IPS-NIHi11 (cell line): ENCODE data around the gene MRPL16.
A peak's percentile ranks its signal among the peaks of the same experiment; 100 is the strongest.
"Not testable (repeated sequence)": the region's sequence is repeated elsewhere in the genome, so short reads cannot be mapped to it uniquely, and the experiment has no call there.

Experiments used
- DNase-seq: peaks from one replicate; pipeline ENCODE4 v3.0.0; 2012; ENCODE audit warnings: mixed read lengths, low spot score

Gene MRPL16

DNA sequence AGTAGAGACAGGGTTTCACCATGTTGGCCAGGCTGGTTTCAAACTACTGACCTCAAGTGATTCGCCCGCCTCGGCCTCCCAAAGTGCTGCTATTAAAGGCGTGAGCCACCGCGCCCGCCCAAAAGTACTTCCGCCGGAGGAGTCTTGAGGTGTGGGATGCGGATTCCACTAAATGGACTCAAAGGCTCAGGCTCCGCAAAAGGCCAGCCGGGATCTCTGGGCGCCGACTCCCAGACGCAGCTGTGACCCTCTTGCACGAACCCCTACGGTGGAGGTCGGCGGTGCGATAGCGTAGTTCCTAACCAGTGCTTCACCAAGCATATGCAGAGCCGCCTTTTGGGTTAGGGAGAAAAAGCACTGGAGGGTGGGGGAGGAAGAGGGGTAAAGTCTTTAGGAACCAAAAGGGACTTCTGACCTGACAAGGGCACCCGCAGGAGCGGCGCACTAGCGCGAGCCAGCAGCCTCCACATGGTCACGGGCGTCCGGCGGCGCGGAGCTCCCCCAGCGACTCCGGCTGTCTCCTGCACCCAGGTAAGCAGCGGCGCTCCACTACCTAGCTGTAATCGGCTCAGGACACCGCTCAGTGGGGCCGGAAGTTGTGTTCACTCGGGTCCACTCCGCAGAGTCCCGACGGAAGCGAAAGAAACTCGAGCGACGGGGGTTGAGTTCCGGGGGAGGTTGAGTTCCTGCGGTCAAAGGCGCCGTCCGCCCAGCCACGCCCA lies at the start of gene MRPL16:
TSS of gene MRPL16 (minus strand) at position 590 of the 722 bp plus-strand sequence. CDS start at position 470, 120 bp downstream.
- peak; percentile 90 for DNase-seq

DNA sequence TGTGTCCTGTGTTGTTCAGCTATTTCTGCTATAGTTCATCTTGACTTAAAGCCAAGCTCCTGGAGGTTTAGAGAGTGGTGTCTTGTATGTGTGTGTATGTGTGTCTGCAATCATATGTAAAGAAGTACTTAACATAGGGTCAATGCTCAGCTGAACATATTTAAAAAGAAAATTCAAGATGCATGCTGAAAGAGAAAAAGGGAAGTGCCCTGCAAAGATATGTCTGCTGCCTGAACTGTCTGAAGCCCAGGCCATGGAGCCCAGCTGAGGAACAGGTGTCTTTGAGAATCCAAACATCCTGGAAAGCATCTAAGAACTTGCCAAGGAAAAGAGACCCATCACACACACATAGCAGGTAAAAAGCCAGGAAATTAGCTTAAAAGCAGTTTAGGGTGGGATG lies 49.1 kb upstream of the MRPL16 start:
- no peak for DNase-seq

DNA sequence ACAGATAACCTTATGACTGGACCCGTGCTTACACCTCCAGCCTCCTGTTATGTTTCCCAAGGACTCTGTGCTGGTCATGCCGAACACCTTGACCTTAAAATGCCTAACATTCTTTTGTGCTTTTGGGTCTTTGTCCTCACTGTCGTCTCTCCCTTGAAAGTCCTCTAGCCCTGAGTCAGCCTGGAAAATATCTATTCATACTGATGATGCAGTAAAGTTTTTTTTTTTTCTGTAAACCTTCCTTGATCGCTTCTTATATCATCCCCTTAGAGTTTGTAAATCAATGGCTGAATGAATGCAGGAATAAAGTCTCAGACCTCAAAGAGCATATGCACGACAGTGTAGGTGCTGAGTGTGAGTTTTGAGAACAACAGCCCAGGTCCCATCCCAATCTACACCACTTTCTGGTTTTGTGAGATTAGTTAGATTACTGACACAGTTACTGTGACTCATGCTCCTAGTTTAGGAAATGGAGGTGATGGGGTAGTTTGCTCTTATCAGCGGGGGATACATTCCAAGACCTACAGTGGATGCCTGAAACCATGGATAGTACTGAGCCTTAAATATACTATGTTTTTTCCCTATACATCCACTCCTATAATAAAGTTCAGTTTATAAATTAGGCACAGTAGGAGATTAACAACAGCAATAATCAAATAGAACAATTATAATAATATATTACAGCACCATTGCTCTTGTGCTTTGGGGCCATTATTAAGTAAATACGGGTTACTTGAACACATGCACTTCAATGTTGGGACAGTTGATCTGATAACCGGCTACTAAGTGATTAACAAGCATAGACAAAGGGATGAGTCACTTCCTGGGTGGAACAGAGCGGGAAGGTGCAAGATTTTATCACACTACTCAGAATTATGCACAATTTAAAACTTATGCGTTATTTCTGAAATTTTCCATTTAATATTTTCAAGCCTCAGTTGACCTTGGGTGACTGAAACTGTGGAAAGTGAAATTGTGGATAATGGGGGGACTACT lies 47.2 kb upstream of the MRPL16 start:
- no peak for DNase-seq

DNA sequence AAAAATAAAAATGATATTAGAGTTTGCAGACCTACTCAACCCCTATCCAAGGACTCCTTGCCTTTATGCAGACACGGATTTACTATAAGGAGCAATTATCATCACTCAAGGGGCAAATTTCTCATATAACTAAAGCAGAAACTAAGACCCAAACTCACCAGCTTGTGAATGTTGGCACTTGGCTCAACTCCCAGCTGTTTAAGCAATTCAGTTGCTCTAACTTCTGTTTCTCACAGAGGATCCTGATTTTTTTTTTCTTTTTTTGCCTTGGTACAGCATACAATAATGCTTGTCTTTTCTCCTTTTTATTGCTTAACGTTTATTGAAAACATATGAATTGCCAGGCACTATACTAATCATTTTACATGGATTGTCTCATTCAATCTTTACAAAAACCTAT lies 44.3 kb upstream of the MRPL16 start:
- no peak for DNase-seq

DNA sequence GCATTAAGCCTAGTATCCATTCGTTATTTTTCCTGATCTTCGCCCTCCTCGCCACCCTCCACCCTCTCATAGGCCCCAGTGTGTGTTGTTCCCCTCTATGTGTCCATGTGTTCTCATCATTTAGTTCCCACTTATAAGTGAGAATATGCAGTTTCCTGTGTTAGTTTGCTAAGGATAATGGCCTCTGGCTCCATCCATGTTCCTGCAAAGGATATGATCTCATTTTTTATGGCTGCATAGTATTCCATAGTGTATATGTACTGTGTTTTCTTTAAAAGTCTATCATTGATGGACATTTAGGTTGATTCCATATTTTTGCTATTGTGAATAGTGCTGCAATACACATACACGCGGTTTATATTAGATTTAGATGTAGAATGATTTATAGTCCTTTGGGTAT lies 40.8 kb upstream of the MRPL16 start:
- DNase-seq, result not testable (repeated sequence)

DNA sequence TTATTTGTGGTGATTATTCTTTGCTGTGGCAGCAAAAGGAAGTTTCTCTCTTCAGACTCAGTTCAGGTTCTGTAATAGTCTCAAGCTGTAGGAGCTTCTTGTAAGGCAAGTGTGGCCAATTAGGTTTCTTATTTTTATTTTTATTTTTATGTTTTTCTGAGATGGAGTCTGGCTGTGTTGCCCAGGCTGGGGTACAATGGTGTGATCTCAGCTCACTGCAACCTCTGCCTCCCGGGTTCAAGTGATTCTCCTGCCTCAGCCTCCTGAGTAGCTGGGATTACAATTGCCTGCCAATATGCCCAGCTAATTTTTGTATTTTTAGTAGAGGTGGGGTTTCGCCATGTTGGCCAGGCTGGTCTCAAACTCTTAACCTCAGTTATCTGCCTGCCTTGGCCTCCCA lies 39.0 kb upstream of the MRPL16 start:
- DNase-seq, result not testable (repeated sequence)

DNA sequence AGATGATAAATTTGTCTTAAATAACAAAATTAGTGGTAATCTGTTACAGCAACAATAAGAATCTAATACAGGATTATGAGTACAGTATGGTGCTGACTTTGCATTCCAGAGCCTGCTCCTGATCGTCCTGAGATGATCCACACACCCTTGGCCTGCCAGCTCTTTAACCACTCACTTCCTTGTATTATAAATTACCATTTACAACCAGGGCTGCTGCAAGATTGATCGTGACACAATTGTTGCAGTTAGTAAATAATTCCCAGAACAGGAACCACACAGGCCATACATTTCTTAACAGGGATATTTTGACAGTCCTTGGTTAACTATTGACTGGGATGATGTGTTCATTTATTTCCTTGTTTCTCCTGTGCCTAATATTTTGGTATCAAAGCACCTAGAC lies 38.6 kb upstream of the MRPL16 start:
- DNase-seq, result no peak

DNA sequence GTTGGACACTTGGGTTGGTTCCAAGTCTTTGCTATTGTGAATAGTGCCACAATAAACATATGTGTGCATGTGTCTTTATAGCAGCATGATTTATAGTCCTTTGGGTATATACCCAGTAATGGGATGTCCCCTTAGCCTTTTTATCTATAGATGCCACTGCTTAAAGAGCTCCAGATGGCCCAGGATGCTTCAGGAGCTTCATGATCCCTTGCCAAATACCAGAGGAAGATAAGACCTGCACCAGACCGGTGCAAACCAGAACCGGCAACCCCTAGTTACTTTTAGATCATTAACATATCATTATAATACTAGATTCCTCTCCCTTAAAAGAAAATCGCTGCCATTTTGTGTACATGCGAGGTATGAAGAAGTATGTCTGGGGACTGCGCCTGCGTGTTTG lies 37.9 kb upstream of the MRPL16 start:
- not testable (repeated sequence) for DNase-seq

DNA sequence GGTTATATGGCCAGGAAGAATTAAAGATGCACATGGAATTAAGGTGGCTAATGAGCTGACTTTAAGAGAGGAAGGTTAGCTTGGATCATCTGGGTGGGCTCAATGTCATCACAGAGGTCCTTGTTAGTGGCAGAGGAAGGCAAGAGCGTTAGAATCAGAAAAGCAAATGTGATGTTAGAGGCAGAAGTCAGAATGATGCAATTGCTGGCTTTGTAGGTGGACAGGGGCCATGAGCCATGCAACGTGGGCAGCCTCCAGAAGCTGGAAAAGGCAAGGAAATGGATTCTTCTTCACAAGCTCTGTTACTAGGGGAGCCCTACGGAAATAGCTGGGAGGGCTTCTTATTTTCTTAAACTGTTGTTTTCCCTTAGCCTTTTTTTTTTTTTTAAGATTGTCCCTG lies 37.0 kb upstream of the MRPL16 start:
- no peak for DNase-seq

DNA sequence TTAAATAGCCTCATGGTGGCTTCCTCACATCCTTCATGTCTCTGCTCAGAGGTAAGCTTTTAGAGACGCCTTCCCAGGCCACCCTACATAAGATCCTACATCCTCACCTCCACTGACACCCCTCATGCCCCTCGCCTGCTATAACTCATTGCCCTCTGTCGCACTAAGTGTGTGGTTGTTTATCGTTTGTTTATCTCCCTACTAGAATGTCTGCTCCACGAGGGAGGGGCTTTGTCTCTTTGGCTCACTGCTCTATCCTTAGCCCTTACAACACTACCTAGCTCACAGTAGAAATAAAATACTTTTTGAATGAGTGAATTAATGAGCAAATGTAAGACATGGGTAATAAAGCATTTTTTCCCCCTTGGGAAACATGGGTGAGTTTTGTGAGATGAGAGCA lies 36.0 kb upstream of the MRPL16 start:
- DNase-seq, result no peak

DNA sequence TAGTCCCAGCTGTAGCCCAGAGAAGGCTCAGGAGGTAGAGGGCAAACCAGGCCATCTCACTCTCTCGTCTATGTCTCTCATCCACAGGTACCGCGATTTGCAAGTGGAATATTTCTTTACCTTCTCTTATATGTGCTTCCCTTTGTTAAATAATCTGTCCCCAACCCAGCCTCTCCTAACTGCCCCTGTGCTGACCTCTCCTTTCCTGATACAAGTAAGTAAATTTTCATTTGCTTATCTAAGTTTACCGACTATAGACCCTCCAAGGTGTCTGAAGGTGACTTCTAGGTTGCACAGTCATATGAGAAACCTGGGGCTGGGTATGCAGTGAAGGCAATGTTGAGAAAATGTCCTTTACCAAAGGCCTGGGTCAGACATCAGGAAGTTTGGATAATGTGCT lies 34.8 kb upstream of the MRPL16 start, which contains the start of gene CBLIF:
TSS of gene CBLIF (minus strand) at position 101 of the 400 bp plus-strand sequence. CDS start at position 55, 46 bp downstream.
- no peak for DNase-seq

DNA sequence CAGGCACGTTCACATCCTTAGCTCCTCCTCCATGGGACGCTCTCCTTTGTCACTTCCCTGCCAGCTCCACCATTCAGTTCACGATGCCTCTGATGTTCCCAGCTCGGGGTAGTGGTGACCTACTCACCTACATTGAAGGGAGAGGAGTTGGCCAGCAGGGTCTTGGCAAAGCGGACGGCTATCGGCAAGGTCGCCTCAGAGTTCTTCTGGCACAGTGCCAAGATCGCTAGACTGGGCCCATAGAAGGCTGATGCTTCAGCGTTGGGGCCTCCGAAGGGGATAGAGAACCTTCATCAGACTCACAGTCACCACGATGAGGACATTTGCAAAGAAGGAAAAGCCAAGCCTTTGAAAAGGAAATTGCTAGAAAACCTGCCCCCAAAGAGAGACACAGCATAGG lies 31.7 kb upstream of the MRPL16 start:
- no peak for DNase-seq

DNA sequence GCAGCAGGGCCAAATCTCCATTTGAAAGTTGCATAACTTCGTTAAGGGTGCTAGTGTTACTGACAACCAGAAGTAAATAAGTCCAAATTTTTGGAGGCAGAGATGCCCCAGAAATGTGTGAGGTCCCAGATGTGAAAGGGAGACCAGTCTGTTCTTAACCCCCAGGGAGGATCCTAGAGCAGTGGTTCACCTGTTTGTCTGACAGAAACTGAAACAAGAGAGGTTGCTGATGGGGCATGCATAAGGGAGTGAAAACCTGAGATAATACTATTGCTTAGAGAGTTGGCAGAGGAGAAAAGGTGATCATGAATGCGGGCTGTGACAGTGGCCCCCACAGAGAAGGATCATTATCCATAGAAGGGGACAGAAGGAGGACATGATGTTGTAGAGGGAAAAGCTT lies 30.9 kb upstream of the MRPL16 start:
- DNase-seq, result no peak

DNA sequence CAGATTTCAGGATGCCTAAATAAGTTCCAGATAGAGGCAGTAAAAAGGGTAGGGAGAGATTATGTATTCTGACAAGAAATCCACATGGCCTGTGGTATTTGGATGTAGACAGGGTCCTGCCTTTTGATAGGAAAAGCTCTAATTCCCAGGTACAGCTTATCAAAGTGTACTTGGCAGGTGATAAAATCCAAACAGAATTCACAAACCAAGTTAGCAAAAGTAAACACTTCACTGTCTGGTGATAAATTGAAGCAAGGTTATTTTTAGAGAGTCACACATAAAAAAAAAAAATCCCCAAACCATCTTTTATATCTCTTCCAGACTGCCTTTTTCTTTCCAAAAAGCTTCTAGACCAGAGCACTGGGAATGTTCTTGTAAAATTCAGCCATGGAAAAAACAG lies 29.0 kb upstream of the MRPL16 start:
- DNase-seq, result no peak

DNA sequence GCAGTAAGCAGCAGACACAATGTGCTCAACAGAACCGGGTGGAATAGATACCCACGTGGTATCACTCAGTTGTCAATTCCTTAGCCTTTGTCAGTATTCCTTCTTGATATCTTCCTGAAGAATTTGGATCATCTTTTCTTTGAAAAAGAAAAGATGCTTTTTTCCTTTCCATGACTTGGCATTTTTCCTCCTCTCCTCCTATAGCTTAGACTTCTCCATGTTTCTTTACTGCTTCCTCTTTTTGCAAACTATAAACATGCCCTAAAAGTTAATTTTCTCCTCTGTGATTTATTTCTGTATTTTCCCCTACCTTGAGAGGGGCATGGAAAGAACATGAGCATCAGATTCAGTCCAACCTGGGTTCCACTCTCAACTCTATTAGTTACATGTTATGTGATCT lies 23.0 kb upstream of the MRPL16 start:
- DNase-seq, result no peak

DNA sequence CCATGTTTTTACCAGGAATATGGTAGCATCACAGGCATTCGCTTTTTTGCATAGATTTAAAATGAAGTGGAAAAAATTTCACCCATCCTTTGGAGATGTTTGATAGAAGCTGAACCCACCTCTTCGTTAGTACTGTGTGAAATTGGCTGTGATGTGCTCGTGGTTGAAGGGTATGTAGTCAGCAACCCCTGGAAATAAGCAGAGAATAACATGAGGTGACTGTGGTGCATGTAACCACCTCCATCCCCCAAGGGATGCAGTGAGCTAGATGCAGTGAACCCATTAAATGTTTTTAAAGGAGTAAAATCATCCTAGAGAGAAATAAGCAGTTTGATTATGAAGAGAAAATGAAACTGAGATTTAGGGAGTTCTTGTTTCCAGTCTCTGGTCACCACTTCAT lies 18.8 kb upstream of the MRPL16 start:
- DNase-seq, result no peak

DNA sequence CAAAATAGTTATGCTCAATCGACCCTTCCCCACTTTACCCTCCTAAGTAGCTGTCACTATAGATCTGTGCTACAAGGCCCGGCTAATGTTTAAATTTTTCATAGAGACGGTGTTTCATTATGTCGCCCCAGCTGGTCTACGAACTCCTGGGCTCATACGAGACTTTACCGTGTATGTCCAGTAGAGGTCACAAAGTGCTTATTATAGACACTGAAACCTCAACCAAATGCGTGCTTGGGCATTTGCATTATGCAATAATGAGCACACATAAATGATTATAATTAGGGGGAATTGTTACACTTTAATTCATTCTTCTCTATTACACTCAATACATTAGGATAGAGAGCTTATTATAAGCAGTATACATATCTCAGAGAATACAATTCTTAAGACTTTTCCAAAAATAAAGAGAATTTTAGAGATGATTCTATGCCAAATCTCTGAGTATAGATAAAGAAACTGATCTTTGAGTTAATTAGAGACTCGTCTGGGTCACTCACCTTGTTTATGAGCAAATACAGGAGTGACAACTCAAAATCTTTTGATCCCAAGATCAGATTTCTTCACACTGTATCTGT lies 12.5 kb upstream of the MRPL16 start:
- DNase-seq, result peak; percentile 32

DNA sequence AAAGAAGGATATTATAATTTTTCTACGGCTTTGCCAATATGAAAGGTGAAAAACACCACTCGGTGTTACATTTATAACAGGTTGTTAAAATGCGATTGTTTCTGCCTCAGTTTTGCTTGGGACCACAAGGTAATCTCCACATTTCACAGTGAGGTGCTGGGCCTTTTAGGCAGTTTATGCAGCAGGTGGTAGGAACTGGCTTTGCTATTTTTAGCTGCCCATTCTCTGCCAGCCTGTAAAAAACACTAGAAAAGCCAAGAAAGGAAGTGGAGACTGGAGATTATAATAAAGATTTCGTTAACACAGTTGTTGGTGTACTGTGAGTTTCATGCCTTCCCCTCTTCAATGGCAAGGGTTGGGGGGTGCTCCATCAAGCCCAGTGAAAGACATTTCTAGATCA lies 8.0 kb upstream of the MRPL16 start:
- no peak for DNase-seq

DNA sequence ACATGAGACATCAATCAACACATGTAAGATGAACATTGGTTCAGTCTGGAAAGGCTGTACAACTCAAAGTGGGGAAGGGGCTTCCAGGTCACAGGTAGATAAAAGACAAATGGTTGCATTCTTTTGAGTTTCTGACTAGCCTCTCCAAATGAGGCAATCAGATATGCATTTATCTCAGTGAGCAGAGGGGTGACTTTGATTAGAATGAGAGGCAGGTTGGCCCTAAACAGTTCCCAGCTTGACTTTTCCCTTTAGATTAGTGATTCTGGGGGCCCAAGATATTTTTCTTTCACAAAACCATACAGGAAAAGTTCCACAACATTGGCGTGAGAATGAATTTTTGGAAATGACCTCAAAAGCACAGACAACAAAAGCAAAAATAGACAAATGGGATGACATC lies 5.9 kb upstream of the MRPL16 start:
- DNase-seq, result not testable (repeated sequence)

DNA sequence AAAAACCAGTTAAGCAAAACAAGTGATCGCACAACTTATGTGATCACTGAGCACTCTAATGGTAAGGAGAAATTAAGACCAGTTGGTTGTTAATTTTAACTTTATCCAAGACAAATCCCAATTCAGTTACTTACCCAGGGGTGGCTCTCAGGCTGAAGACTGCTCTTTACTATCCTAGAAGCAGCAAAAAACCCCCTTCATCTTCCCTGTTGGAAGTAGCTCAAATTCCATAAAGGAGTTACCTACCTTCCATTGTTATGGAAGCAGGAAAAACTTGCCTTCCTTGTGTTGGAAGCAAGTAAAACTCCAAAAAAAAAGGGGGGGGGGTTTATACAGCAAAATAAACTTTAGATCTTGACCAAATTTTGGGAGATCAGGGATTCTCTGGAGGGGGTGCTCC lies 5.2 kb upstream of the MRPL16 start:
- DNase-seq, result no peak

DNA sequence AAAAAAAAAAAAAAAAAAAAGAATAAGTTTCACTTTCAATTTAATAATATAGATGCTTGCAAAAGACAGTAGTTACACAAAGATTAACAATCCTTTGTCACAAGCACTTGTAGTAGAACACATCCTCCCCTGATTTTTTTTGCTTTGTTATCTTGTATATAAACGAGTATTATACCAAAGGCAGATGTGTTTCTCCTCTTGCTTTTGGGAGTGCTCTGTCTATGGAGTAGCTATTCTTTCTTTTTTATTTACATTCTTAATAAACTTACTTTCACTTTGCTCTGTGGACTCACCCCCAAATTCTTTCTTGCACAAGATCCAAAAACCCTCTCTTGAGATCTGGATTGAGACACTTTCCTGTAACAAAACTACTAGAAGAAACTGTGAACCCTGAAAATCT lies 3.4 kb upstream of the MRPL16 start:
- DNase-seq, result no peak

DNA sequence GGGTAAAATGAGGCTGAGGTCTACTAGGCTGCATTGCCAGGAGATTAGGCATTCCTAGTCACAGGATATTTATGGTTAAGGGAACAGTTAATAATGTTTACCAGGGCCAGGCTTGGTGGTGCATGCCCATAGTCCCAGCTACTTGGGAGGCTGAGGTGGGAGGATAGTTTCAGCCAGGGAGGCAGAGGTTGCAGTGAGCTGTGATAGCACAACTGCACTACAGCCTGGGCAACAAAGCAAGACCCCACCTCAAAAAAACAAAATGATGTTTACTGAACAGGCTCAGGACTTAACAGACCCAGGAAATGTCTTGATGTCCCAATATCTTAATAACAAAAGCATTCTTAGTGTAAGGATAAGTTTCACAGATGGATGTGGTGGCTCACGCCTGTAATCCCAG lies 2.8 kb upstream of the MRPL16 start:
- no peak for DNase-seq

DNA sequence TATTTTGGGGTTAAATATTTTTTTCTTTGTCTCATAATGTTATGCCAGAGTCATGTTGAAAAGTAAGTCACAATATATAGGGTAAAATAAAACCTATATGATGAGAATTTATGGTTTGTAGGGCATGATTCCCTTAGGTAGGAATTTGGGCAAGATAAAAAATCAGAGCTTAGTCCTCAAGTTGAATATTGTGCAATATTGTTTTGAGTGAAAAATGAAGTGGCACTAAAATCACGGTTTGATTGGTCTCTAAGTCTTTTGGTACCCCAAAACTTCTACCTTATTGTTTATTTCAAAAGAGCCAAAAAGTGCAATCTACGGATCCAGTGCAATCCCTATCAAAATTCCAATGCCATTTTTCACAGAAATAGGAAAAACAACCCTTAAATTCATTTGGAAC lies 1.6 kb upstream of the MRPL16 start:
- no peak for DNase-seq
